Left lung (tissue), 10 donors: ENCODE data around the gene HOXC6. TPM values are rescaled to one million over a fixed set of nuclear protein-coding genes. Genes with fewer than 3 reads are reported as not detected.

ENCODE experiments used
- ATAC-seq: fragments of 200-7000 bp; cut with Tn5 transposase; one replicate; pipeline ENCODE4 v1.9.1; 2020; ENCODE audit warnings: moderate library complexity
- DNase-seq, 4 donors: peaks; one replicate each; pipeline ENCODE4 v3.0.0-alpha.2; 2013 to 2020
- H3K27ac ChIP-seq, 2 donors: fragments of 200-600 bp; sonication (generic) in 1 of 2; one replicate each; pipeline versions ENCODE4 v1.5.0 to v1.8.0; 2020 to 2021
- H3K27me3 ChIP-seq, 2 donors: fragments of 200-600 bp; sonication (generic) in 1 of 2; one replicate each; pipeline versions ENCODE4 v1.5.0 to v1.8.0; 2020 to 2021
- H3K36me3 ChIP-seq, 2 donors: fragments of 200-600 bp; sonication (generic) in 1 of 2; one replicate each; pipeline versions ENCODE4 v1.5.0 to v1.8.0; 2020 to 2021
- H3K4me1 ChIP-seq, 2 donors: fragments of 200-600 bp; one replicate each; pipeline ENCODE4 v1.8.0; 2021
- H3K4me3 ChIP-seq, 2 donors: fragments of 200-600 bp; sonication (generic) in 1 of 2; one replicate each; pipeline versions ENCODE4 v1.5.0 to v1.8.0; 2020 to 2021; ENCODE audit warnings: mild to moderate bottlenecking in 1 of 2
- H3K9me3 ChIP-seq, 2 donors: fragments of 200-600 bp; sonication (generic) in 1 of 2; one replicate each; pipeline versions ENCODE4 v1.5.0 to v1.8.0; 2020 to 2021
- intact Hi-C, 2 donors: fragments of 100-400 bp; cut with DNase I; formaldehyde crosslinking; loops; one replicate each; pipeline versions ENCODE4 v1.11.2 to v1.14.2; 2022
- polyA plus RNA-seq, 6 donors: library from polyadenylated mRNA; unstranded; fragments of 120-200 nt; gene quantifications; one replicate each; pipeline ENCODE4 v1.2.1, GENCODE V29; 2013; ENCODE audit not compliant: insufficient read length in 6 of 6
- total RNA-seq, 2 donors: library from RNA; stranded (reverse); fragmentation: NEBNext Ultra II Directional; extraction: Animal tissue kit (Norgen Biotek cat#: 25700); gene quantifications; one replicate each; pipeline ENCODE4 v1.2.1, GENCODE V29; 2021
- TF ChIP-seq, protein P1 (sequence below), 2 donors: fragments of 200-600 bp; sonication (generic) in 1 of 2; IDR thresholded peaks; one replicate each; pipeline versions ENCODE4 v1.5.0 to v1.8.0; 2021; ENCODE audit warnings: antibody characterized with exemption in 2 of 2
- donor health status: DM: no; HTN: yes; CAD: no.
- donor health status: DM: no; HTN: no; CAD: no.

The HOXC6 gene
- total and polyA plus RNA-seq, 8 donors: 0.93 to 3.2 (median 2.1) TPM

DNA sequence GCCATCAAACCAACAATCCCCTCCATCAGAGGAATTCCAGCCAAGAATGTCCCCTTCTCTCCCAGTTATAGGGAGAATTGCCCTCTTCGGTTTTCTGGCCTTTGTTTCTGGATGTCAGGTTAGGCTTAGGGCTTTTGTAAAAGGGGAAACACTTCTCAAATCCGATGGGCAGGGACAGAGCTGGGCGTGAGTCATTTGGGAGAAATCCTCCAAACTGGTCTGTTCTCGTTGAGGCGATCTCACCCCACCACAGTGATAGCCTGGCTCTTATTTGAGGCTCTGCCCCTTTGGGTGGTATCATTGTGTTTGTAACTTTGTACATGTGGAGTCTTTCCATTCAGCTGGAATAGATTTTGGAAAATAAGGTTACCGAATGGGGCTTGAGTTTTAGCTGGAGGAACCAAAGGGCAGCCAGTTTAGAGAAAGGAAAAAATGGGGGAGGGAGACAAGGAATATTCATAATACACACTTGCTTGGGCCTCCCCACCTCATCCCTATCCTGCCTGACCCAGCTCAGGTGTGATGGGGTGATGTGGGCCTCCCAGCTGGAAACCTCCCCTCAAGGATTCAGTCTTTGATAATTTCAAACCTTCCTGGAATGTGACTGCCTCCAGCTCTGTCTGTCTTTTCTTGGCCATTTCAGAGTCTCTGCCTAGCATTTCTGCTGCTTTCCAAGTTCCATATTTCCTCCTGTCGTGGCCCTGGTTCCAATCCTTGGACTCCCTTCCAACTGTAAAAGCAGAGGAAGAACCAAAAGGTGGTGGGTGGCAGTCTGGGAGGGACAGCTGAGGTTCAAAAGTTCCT is 32.9 kb downstream of the HOXC6 start:
- ATAC-seq (no peak), DNase-seq (no peak)
- H3K4me1 ChIP-seq: no peaks in the 10 kb centered on the region
- H3K4me3 ChIP-seq: no peak overlapping the region
- no peaks in the 10 kb centered on the region for H3K9me3 ChIP-seq
- intact Hi-C loops: no loop called here
- no peak overlapping the region for H3K27ac ChIP-seq
- H3K27me3 ChIP-seq: peaks cover 33 to 93% of the 10 kb centered on the region in 2 donors
- TF ChIP-seq, protein P1, sequence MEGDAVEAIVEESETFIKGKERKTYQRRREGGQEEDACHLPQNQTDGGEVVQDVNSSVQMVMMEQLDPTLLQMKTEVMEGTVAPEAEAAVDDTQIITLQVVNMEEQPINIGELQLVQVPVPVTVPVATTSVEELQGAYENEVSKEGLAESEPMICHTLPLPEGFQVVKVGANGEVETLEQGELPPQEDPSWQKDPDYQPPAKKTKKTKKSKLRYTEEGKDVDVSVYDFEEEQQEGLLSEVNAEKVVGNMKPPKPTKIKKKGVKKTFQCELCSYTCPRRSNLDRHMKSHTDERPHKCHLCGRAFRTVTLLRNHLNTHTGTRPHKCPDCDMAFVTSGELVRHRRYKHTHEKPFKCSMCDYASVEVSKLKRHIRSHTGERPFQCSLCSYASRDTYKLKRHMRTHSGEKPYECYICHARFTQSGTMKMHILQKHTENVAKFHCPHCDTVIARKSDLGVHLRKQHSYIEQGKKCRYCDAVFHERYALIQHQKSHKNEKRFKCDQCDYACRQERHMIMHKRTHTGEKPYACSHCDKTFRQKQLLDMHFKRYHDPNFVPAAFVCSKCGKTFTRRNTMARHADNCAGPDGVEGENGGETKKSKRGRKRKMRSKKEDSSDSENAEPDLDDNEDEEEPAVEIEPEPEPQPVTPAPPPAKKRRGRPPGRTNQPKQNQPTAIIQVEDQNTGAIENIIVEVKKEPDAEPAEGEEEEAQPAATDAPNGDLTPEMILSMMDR (IDR thresholded peaks at IDR 0.05): no peak
- no peaks in the 10 kb centered on the region for H3K36me3 ChIP-seq

DNA sequence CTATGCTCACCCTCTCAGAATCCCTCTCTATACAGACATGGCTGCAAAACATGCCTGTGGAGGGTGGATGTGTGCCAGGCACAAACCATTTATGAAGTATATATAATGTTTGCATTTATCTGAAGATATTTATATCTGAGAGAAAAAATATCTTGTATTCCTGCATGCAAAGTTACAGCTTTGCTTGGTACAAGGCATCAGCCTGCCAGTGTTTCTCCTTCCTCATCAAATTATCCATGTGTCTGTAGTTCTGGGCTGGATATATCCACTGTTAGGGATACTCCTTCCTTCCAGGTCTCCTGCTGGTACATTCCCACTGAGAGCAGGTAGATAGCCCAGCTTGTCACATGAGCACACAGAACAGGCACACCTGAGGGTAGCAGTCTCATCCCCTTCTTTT is 37.4 kb downstream of the HOXC6 start:
- H3K27me3 ChIP-seq: peaks cover 24 to 78% of the 10 kb centered on the region in 2 donors
- H3K4me1 ChIP-seq: no peaks in the 10 kb centered on the region
- TF ChIP-seq, protein P1 (IDR thresholded peaks at IDR 0.05): no peak
- DNase-seq (no peak), ATAC-seq (no peak)
- intact Hi-C loops: no loop called here
- no peaks in the 10 kb centered on the region for H3K36me3 ChIP-seq
- H3K4me3 ChIP-seq: no peak overlapping the region
- H3K9me3 ChIP-seq: no peaks in the 10 kb centered on the region
- no peak overlapping the region for H3K27ac ChIP-seq

DNA sequence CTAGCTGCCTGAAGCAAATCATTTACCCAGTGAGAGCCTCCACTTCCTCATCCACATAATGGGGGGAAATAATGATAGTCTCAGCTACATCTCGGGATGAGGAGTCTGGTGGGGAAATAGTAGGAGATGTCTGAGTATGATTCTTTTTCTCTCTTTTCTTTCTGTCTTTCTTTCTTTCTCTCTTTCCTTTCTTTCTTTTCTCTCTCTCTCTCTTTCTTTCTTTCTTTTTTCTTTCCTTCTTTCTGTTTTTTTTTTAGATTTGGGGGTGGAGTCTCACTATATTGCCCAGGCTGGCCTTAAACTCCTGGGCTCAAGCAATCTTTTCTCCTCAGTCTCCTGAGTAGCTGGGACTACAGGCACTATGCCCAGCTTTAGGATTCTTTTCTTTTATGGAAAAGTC is 38.2 kb downstream of the HOXC6 start:
- H3K9me3 ChIP-seq: no peaks in the 10 kb centered on the region
- DNase-seq (no peak), ATAC-seq (no peak)
- H3K27ac ChIP-seq: no peak overlapping the region
- TF ChIP-seq, protein P1 (IDR thresholded peaks at IDR 0.05): no peak
- no peak overlapping the region for H3K4me3 ChIP-seq
- no peaks in the 10 kb centered on the region for H3K4me1 ChIP-seq
- intact Hi-C loops: no loop called here
- peaks cover 20 to 78% of the 10 kb centered on the region in 2 donors for H3K27me3 ChIP-seq
- H3K36me3 ChIP-seq: no peaks in the 10 kb centered on the region

DNA sequence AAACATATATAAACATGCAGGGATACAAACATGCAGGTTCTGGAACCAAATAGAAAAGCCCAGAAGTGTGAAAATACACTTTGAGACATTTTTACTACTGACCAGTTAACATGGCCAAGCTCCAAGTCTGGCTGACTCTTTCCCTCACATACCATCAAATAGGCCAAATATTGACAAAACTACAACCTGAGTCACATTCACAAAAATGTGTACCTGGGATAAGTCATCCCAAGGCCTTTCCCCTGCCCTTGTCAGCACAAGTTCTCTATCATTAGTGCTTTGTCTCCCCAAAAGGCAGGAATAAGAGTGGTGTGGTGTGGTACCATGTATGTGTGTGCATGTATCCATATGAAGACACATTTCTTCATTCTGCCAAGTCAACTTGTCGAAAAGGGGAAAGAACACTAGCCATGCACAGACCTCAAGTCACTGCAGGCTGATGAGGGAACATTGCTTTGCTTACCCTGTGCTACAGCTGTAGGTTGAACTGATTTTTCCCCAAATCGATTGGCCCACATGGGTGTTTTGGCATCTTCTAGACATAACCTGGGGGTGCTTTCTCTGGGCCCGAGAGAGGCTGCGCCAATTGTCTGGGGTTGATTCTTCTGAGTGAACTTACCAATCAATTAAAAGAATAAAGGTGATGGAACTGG is 40.3 kb downstream of the HOXC6 start:
- TF ChIP-seq, protein P1 (IDR thresholded peaks at IDR 0.05): no peak

DNA sequence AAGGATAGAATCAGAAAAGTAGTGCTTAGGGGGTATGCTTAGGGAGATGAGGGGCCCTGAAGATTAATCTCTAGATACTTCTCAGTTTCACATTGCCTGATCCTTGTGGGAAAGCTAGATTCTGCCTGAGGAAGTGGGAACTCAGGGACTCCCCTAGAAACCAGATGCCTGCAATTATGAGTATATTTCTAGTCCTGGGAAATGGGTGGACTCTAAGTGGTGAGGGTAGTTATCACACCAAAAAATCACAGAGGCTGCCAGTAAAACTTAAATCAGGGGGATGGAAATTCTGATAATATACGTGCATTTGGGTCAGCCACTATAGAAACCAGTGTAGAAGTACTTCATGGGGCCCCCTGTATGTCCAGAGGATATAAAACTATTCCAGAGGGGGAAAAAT is 43.7 kb downstream of the HOXC6 start:
- no peaks in the 10 kb centered on the region for H3K4me1 ChIP-seq
- no peak overlapping the region for H3K27ac ChIP-seq
- no peak overlapping the region for H3K4me3 ChIP-seq
- peaks cover 0 to 86% of the 10 kb centered on the region in 2 donors for H3K27me3 ChIP-seq
- no peaks in the 10 kb centered on the region for H3K9me3 ChIP-seq
- no peak for DNase-seq
- ATAC-seq: no peak
- intact Hi-C loops: no loop called here
- no peaks in the 10 kb centered on the region for H3K36me3 ChIP-seq
- TF ChIP-seq, protein P1 (IDR thresholded peaks at IDR 0.05): no peak

More for the DNA sequence above, 40.3 kb downstream of the HOXC6 start:
- Histone ChIP-seq H3K9me3 (no peaks in the 10 kb centered on the region), H3K27me3 (peaks cover 20 to 84% of the 10 kb centered on the region in 2 donors), H3K4me3 (no peak overlapping the region), H3K36me3 (no peaks in the 10 kb centered on the region), H3K27ac (no peak overlapping the region), H3K4me1 (no peaks in the 10 kb centered on the region)
- ATAC-seq: no peak
- DNase-seq: no peak
- intact Hi-C loops: no loop called here
